Heart left ventricle (tissue), 13 donors: Measurements from ENCODE around the gene NINJ2.

ENCODE experiments used
- POLR2A ChIP-seq, 2 donors: fragments of 450-650 bp; IDR thresholded peaks; one replicate each; pipeline ENCODE4 v1.6.1; 2017; ENCODE audit warnings: antibody characterized with exemption in 2 of 2, mild to moderate bottlenecking in 2 of 2, moderate library complexity in 2 of 2
- TF ChIP-seq, protein P1 (sequence below), 12 donors: fragments of 200-600 bp; sonication (generic) in 4 of 12; IDR thresholded peaks; one replicate each; pipeline versions ENCODE4 v1.5.0 to v1.8.0; 2018 to 2022; ENCODE audit warnings: antibody characterized with exemption in 12 of 12, mild to moderate bottlenecking in 5 of 12
- donor health status: ischemic (EF 13 %, LVEDD 7.1; RV severe dilation, severe dysfunction).
- donor health status: DM: no; HTN: yes; CAD: no.
- donor health status: DM: no; HTN: no; CAD: no.
- donor health status: ischemic (EF 25% LVEDD 6.9; RV normal size, moderate dysfunction).
- donor health status: ischemic (EF 25% LVEDD 5.7; RV mildly dilated, moderate dysfunction).
- donor health status: ischemic (EF 35%, LVEDD 5.7; RV mildly dilated, moderate dysfunction).
- donor health status: nonischemic (EF 11% LVEDD 7.7; RV severe dilation, severe dysfunction).
- donor health status: DM: yes; HTN: yes; CAD: no.
- donor health status: PGD.
- donor health status: ischemic (EF 29% LVEDD 5.4; RV normal size, mild dysfunction).
- donor health status: nonischemic (EF 23%, LVEDD 6.1; RV moderate dilation, normal function).

GRCh38 chr12:588646-589045, 74.6 kb downstream of the NINJ2 start:
- TF ChIP-seq, protein P1, sequence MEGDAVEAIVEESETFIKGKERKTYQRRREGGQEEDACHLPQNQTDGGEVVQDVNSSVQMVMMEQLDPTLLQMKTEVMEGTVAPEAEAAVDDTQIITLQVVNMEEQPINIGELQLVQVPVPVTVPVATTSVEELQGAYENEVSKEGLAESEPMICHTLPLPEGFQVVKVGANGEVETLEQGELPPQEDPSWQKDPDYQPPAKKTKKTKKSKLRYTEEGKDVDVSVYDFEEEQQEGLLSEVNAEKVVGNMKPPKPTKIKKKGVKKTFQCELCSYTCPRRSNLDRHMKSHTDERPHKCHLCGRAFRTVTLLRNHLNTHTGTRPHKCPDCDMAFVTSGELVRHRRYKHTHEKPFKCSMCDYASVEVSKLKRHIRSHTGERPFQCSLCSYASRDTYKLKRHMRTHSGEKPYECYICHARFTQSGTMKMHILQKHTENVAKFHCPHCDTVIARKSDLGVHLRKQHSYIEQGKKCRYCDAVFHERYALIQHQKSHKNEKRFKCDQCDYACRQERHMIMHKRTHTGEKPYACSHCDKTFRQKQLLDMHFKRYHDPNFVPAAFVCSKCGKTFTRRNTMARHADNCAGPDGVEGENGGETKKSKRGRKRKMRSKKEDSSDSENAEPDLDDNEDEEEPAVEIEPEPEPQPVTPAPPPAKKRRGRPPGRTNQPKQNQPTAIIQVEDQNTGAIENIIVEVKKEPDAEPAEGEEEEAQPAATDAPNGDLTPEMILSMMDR (IDR thresholded peaks at IDR 0.05) = no peak
- TF ChIP-seq POLR2A (IDR thresholded peaks at IDR 0.05) = no peak
